Neural progenitor cell (in vitro differentiated cells): ENCODE results near the gene P2RY1. TPM values are rescaled to one million over a fixed set of nuclear protein-coding genes. Genes with fewer than 3 reads are reported as not detected.

Experiments used
- DNase-seq: peaks from one replicate; pipeline ENCODE4 v3.0.0-alpha.2; 2016; ENCODE audit warnings: low spot score
- H2AFZ ChIP-seq: fragments of 200-600 bp; sonication (generic); replicated peaks from 2 replicates; pipeline ENCODE4 v1.6.1; 2016; ENCODE audit warnings: antibody characterized with exemption
- H3F3A ChIP-seq: fragments of 200-600 bp; sonication (generic); 2 replicates; pipeline ENCODE4 v1.6.1; 2016; ENCODE audit warnings: antibody characterized with exemption, low read depth
- H3K27ac ChIP-seq: fragments of 200-600 bp; sonication (generic); 2 replicates; pipeline ENCODE4 v1.5.1; 2016; ENCODE audit warnings: mild to moderate bottlenecking
- H3K27me3 ChIP-seq: fragments of 200-600 bp; sonication (generic); 2 replicates; pipeline ENCODE4 v1.6.1; 2016; ENCODE audit warnings: mild to moderate bottlenecking, moderate library complexity
- H3K36me3 ChIP-seq: fragments of 200-600 bp; sonication (generic); 2 replicates; pipeline ENCODE4 v1.5.1; 2016
- H3K4me1 ChIP-seq: fragments of 200-600 bp; sonication (generic); 2 replicates; pipeline ENCODE4 v1.6.1; 2016; ENCODE audit warnings: mixed run types
- H3K4me2 ChIP-seq: fragments of 200-600 bp; sonication (generic); 2 replicates; pipeline ENCODE4 v1.6.1; 2016
- H3K4me3 ChIP-seq: fragments of 200-600 bp; sonication (generic); 2 replicates; pipeline ENCODE4 v1.5.1; 2016
- H3K79me2 ChIP-seq: fragments of 200-600 bp; sonication (generic); 2 replicates; pipeline ENCODE4 v1.6.1; 2016; ENCODE audit warnings: low read depth
- H3K9ac ChIP-seq: fragments of 200-600 bp; sonication (generic); 2 replicates; pipeline ENCODE4 v1.6.1; 2016
- H3K9me3 ChIP-seq: fragments of 200-600 bp; sonication (generic); 2 replicates; pipeline ENCODE4 v1.5.1; 2016; ENCODE audit warnings: low read depth
- H4K20me1 ChIP-seq: fragments of 200-600 bp; sonication (generic); 2 replicates; pipeline ENCODE4 v1.6.1; 2016; ENCODE audit warnings: low read depth
- H3K27ac Mint-ChIP-seq: 3 replicates; pipeline ENCODE4 v1.8.0; 2021; ENCODE audit warnings: mixed read lengths
- H3K27me3 Mint-ChIP-seq: 2 replicates; pipeline ENCODE4 v1.8.0; 2022; ENCODE audit warnings: low read depth, mild to moderate bottlenecking, inconsistent platforms, moderate library complexity, mixed read lengths; ENCODE audit not compliant: insufficient read depth
- H3K36me3 Mint-ChIP-seq: 3 replicates; pipeline ENCODE4 v1.8.0; 2021; ENCODE audit warnings: mixed read lengths
- H3K4me1 Mint-ChIP-seq: 3 replicates; pipeline ENCODE4 v1.8.0; 2021; ENCODE audit warnings: mixed read lengths
- H3K4me3 Mint-ChIP-seq: 3 replicates; pipeline ENCODE4 v1.8.0; 2021; ENCODE audit warnings: mild to moderate bottlenecking, moderate library complexity, mixed read lengths
- H3K9me3 Mint-ChIP-seq: 3 replicates; pipeline ENCODE4 v1.8.0; 2020; ENCODE audit warnings: mixed read lengths
- EZH2 ChIP-seq: fragments of 200-600 bp; sonication (generic); IDR thresholded peaks from 2 replicates; pipeline ENCODE4 v1.6.1; 2017; ENCODE audit warnings: antibody characterized with exemption, mild to moderate bottlenecking, moderate library complexity
- EZH2phosphoT487 ChIP-seq: fragments of 200-600 bp; sonication (generic); IDR thresholded peaks from 2 replicates; pipeline ENCODE4 v1.6.1; 2017; ENCODE audit warnings: antibody characterized with exemption
- total RNA-seq: library from RNA; depleted of rRNA; stranded (reverse); fragments of >200 nt; gene quantifications from 2 replicates; pipeline ENCODE4 v1.2.3, GENCODE V29; 2015; ENCODE audit warnings: low replicate concordance
- TF ChIP-seq, protein P1 (sequence below): fragments of 200-600 bp; sonication (generic); IDR thresholded peaks from 2 replicates; pipeline ENCODE4 v1.5.1; 2017; ENCODE audit warnings: antibody characterized with exemption, mild to moderate bottlenecking

P2RY1 gene
- total RNA-seq, 1 donor from 2014 or later = 3.9 TPM

- no peak overlapping the region for H3K4me3 ChIP-seq
- H3K9me3 ChIP-seq = no peaks in the 10 kb centered on the region
- H3K4me1 ChIP-seq = no peaks in the 10 kb centered on the region
- no peak overlapping the region for H3K4me2 ChIP-seq
- no peaks in the 10 kb centered on the region for H3K4me1 Mint-ChIP-seq
- TF ChIP-seq, protein P1, sequence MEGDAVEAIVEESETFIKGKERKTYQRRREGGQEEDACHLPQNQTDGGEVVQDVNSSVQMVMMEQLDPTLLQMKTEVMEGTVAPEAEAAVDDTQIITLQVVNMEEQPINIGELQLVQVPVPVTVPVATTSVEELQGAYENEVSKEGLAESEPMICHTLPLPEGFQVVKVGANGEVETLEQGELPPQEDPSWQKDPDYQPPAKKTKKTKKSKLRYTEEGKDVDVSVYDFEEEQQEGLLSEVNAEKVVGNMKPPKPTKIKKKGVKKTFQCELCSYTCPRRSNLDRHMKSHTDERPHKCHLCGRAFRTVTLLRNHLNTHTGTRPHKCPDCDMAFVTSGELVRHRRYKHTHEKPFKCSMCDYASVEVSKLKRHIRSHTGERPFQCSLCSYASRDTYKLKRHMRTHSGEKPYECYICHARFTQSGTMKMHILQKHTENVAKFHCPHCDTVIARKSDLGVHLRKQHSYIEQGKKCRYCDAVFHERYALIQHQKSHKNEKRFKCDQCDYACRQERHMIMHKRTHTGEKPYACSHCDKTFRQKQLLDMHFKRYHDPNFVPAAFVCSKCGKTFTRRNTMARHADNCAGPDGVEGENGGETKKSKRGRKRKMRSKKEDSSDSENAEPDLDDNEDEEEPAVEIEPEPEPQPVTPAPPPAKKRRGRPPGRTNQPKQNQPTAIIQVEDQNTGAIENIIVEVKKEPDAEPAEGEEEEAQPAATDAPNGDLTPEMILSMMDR = no peak
- no peak for TF ChIP-seq EZH2
- no peak for TF ChIP-seq EZH2phosphoT487
- H3K9me3 Mint-ChIP-seq = no peaks in the 10 kb centered on the region
- H4K20me1 ChIP-seq = no peaks in the 10 kb centered on the region
- no peak overlapping the region for H3K27ac Mint-ChIP-seq
- no peak overlapping the region for H2AFZ ChIP-seq
- no peaks in the 10 kb centered on the region for H3F3A ChIP-seq
- no peaks in the 10 kb centered on the region for H3K27me3 Mint-ChIP-seq
- no peak overlapping the region for H3K27ac ChIP-seq
- H3K9ac ChIP-seq = no peak overlapping the region
- H3K36me3 ChIP-seq = no peaks in the 10 kb centered on the region
- DNase-seq = no peak
- H3K79me2 ChIP-seq = no peaks in the 10 kb centered on the region
- H3K36me3 Mint-ChIP-seq = no peaks in the 10 kb centered on the region
- no peak overlapping the region for H3K4me3 Mint-ChIP-seq
- no peaks in the 10 kb centered on the region for H3K27me3 ChIP-seq
Observed at GRCh38 chr3:152874896-152875749, 40.2 kb downstream of the P2RY1 start.

DNA sequence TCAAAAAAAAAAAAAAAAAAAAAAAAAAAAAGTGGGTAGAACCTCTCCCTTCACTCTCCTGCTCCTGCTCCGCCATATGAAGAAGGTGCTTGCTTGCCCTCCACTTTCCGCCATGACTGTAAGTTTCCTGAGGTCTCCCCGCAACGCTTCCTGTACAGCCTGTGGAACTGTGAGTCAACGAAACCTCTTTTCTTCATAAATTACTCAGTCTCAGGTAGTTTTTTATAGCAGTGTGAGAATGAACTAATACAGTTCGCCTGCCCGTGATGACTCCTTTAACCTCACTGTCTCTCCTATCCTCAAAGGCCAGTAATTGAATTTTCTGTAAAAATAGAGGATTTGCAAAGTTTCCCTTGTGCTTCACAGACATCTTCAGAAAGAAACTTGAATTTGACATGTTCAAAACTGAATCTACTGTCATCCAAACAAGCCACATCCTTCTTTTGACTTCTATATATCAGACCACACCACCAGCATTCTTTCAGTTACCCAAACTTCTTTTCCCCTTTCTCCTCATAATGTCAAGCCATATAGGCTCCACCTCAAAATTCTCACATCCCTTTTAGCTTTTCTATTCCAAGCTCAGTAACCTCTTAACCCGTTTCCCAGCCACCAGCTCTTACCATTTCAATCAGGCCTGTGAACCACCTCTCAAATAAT lies 44.3 kb downstream of the P2RY1 start:
- DNase-seq = no peak
- H3K36me3 ChIP-seq = no peaks in the 10 kb centered on the region
- no peak overlapping the region for H3K4me2 ChIP-seq
- H3K9ac ChIP-seq = no peak overlapping the region
- no peaks in the 10 kb centered on the region for H3K9me3 ChIP-seq
- H3K4me3 Mint-ChIP-seq = no peak overlapping the region
- no peaks in the 10 kb centered on the region for H3K79me2 ChIP-seq
- H2AFZ ChIP-seq = no peak overlapping the region
- TF ChIP-seq EZH2phosphoT487 (no peak), EZH2 (no peak)
- TF ChIP-seq, protein P1 = no peak
- no peaks in the 10 kb centered on the region for H3K9me3 Mint-ChIP-seq
- no peaks in the 10 kb centered on the region for H3K4me1 ChIP-seq
- H4K20me1 ChIP-seq = no peaks in the 10 kb centered on the region
- H3K27ac ChIP-seq = no peak overlapping the region
- H3K4me3 ChIP-seq = no peak overlapping the region
- no peaks in the 10 kb centered on the region for H3F3A ChIP-seq
- no peaks in the 10 kb centered on the region for H3K27me3 Mint-ChIP-seq
- no peaks in the 10 kb centered on the region for H3K36me3 Mint-ChIP-seq
- H3K27me3 ChIP-seq = no peaks in the 10 kb centered on the region
- no peaks in the 10 kb centered on the region for H3K4me1 Mint-ChIP-seq
- H3K27ac Mint-ChIP-seq = no peak overlapping the region

GRCh38 chr3:152879790-152880174 lies 44.9 kb downstream of the P2RY1 start:
- H3K27ac ChIP-seq = no peak overlapping the region
- H3K4me2 ChIP-seq = no peak overlapping the region
- H2AFZ ChIP-seq = no peak overlapping the region
- no peaks in the 10 kb centered on the region for H3K27me3 ChIP-seq
- no peaks in the 10 kb centered on the region for H3K4me1 ChIP-seq
- H3K79me2 ChIP-seq = no peaks in the 10 kb centered on the region
- no peaks in the 10 kb centered on the region for H3K27me3 Mint-ChIP-seq
- no peak overlapping the region for H3K27ac Mint-ChIP-seq
- H3K36me3 ChIP-seq = no peaks in the 10 kb centered on the region
- no peaks in the 10 kb centered on the region for H4K20me1 ChIP-seq
- H3K4me1 Mint-ChIP-seq = no peaks in the 10 kb centered on the region
- TF ChIP-seq EZH2phosphoT487 = no peak
- TF ChIP-seq EZH2 = no peak
- TF ChIP-seq, protein P1 = no peak
- H3K36me3 Mint-ChIP-seq = no peaks in the 10 kb centered on the region
- no peak for DNase-seq
- no peaks in the 10 kb centered on the region for H3F3A ChIP-seq
- H3K4me3 Mint-ChIP-seq = no peak overlapping the region
- H3K4me3 ChIP-seq = no peak overlapping the region
- H3K9me3 ChIP-seq = no peaks in the 10 kb centered on the region
- H3K9me3 Mint-ChIP-seq = no peaks in the 10 kb centered on the region
- H3K9ac ChIP-seq = no peak overlapping the region
